Heart left ventricle (tissue), 16 donors: ENCODE data around the gene MTOR. TPM values are rescaled to one million over a fixed set of nuclear protein-coding genes. Genes with fewer than 3 reads are reported as not detected.

ENCODE experiments used
- ATAC-seq, 4 donors: fragments of 200-7000 bp; cut with Tn5 transposase; one replicate each; pipeline ENCODE4 v1.9.1; 2020 to 2022; ENCODE audit warnings: moderate library complexity in 4 of 4, mild to moderate bottlenecking in 3 of 4, moderate number of reproducible peaks in 1 of 4
- DNase-seq, 5 donors: peaks; one replicate each; pipeline ENCODE4 v3.0.0-alpha.2; 2020
- H3K27ac ChIP-seq, 12 donors: fragments of 200-600 bp; sonication (generic) in 4 of 12; one replicate each; pipeline versions ENCODE4 v1.5.0 to v1.8.0; 2016 to 2022; ENCODE audit warnings: mild to moderate bottlenecking in 2 of 12
- H3K27me3 ChIP-seq, 9 donors: fragments of 200-600 bp; sonication (generic) in 2 of 9; one replicate each; pipeline versions ENCODE4 v1.5.1 to v1.8.0; 2016 to 2022; ENCODE audit warnings: mild to moderate bottlenecking in 3 of 9
- H3K36me3 ChIP-seq, 9 donors: fragments of 200-600 bp; sonication (generic) in 2 of 9; one replicate each; pipeline versions ENCODE4 v1.5.0 to v1.8.0; 2018 to 2022; ENCODE audit warnings: mild to moderate bottlenecking in 2 of 9
- H3K4me1 ChIP-seq, 12 donors: fragments of 200-600 bp; sonication (generic) in 4 of 12; one replicate each; pipeline versions ENCODE4 v1.5.0 to v1.8.0; 2016 to 2022; ENCODE audit warnings: mild to moderate bottlenecking in 3 of 12
- H3K4me3 ChIP-seq, 12 donors: fragments of 200-600 bp; sonication (generic) in 4 of 12; one replicate each; pipeline versions ENCODE4 v1.5.0 to v1.8.0; 2017 to 2022; ENCODE audit warnings: mild to moderate bottlenecking in 9 of 12, moderate library complexity in 4 of 12
- H3K9me3 ChIP-seq, 12 donors: fragments of 200-600 bp; sonication (generic) in 4 of 12; one replicate each; pipeline versions ENCODE4 v1.5.0 to v1.8.0; 2016 to 2022; ENCODE audit warnings: mild to moderate bottlenecking in 1 of 12
- POLR2A ChIP-seq, 2 donors: fragments of 450-650 bp; IDR thresholded peaks; one replicate each; pipeline ENCODE4 v1.6.1; 2017; ENCODE audit warnings: antibody characterized with exemption in 2 of 2, mild to moderate bottlenecking in 2 of 2, moderate library complexity in 2 of 2
- WGBS, 4 donors: extraction: QIAGEN DNeasy Blood & Tissue Kit in 2 of 4; methylation state at CpG; one replicate each; pipeline versions ENCODE4 v1.1.5 to v1.1.7; 2013 to 2018; 5-methylcytosine and 5-hydroxymethylcytosine counted together
- intact Hi-C, 10 donors: fragments of 100-400 bp; cut with DNase I; formaldehyde crosslinking; loops; one replicate each; pipeline versions ENCODE4 v1.11.1 to v1.14.2; 2022
- polyA plus RNA-seq, 2 donors: library from polyadenylated mRNA; stranded (reverse); fragments of 200-250 nt; gene quantifications; one replicate each; pipeline ENCODE4 v1.2.3, GENCODE V29; 2013
- total RNA-seq, 9 donors: library from RNA; depleted of rRNA in 2 of 9; stranded (reverse); fragments of >200 nt in 2 of 9; fragmentation: NEBNext Ultra II Directional in 3 of 9; extraction: Animal tissue kit (Norgen Biotek cat#: 25700) in 3 of 9; gene quantifications; one replicate each; pipeline versions ENCODE4 v1.1.0 to v1.2.4, GENCODE V29; 2016 to 2023
- TF ChIP-seq, protein P1 (sequence below), 12 donors: fragments of 200-600 bp; sonication (generic) in 4 of 12; IDR thresholded peaks; one replicate each; pipeline versions ENCODE4 v1.5.0 to v1.8.0; 2018 to 2022; ENCODE audit warnings: antibody characterized with exemption in 12 of 12, mild to moderate bottlenecking in 5 of 12
- donor health status: ischemic (EF 13 %, LVEDD 7.1; RV severe dilation, severe dysfunction).
- donor health status: healthy with polysubstance abuse.
- donor health status: DM: no; HTN: yes; CAD: no.
- donor health status: DM: no; HTN: no; CAD: no.
- donor health status: ischemic (EF 25% LVEDD 6.9; RV normal size, moderate dysfunction).
- donor health status: ischemic (EF 25% LVEDD 5.7; RV mildly dilated, moderate dysfunction).
- donor health status: healthy.
- donor health status: DM: yes; HTN: yes; CAD: no.
- donor health status: ischemic (EF 35%, LVEDD 5.7; RV mildly dilated, moderate dysfunction).
- donor health status: nonischemic (EF 11% LVEDD 7.7; RV severe dilation, severe dysfunction).
- donor health status: DM: yes; HTN: yes; CAD: no.
- donor health status: PGD.
- donor health status: ischemic (EF 29% LVEDD 5.4; RV normal size, mild dysfunction).
- donor health status: nonischemic (EF 23%, LVEDD 6.1; RV moderate dilation, normal function).

Gene MTOR
- total and polyA plus RNA-seq, 11 donors, result 17.4 to 43.6 (median 36.7) TPM

DNA sequence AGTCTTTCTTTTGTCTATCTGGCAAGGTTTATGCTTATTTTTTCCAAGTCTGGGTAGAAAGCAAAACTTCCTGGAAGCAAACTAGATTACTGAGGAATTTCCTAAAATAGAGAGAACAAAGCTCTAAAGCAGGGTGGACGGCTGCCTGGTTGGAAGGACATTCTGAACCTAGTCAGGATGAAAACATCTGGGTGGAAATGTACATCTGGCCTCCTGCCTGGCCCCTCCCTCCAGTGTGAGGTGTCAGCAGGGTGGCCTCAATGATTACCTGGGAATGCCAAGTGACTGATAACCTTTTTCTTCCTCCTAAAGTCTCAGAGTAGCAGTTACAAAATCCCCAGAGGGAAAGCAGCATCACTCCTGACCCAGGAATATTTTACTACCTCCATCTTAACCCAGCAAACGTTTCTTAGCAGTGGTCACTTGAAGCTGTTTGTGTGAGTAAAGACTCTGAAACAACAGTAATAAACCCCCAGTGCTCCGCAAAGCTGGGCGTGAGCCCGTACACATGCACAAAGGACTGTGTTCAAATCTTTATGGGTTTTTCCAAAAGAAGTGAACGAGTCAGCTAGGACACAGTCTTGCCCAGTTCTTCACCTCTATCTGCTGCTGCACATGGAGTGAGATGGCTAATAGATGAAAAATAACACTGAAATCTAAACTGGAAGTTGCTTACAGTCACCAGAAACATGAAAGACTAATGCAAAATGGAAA lies 54.3 kb downstream of the MTOR start:
- no peak for TF ChIP-seq POLR2A (IDR thresholded peaks at IDR 0.05)
- TF ChIP-seq, protein P1, sequence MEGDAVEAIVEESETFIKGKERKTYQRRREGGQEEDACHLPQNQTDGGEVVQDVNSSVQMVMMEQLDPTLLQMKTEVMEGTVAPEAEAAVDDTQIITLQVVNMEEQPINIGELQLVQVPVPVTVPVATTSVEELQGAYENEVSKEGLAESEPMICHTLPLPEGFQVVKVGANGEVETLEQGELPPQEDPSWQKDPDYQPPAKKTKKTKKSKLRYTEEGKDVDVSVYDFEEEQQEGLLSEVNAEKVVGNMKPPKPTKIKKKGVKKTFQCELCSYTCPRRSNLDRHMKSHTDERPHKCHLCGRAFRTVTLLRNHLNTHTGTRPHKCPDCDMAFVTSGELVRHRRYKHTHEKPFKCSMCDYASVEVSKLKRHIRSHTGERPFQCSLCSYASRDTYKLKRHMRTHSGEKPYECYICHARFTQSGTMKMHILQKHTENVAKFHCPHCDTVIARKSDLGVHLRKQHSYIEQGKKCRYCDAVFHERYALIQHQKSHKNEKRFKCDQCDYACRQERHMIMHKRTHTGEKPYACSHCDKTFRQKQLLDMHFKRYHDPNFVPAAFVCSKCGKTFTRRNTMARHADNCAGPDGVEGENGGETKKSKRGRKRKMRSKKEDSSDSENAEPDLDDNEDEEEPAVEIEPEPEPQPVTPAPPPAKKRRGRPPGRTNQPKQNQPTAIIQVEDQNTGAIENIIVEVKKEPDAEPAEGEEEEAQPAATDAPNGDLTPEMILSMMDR (IDR thresholded peaks at IDR 0.05), result no peak
- WGBS, 4 donors, result 66 to 75% (median 69%) methylated on average over 6 of the region's 6 CpGs
- H3K36me3 ChIP-seq, result peaks cover 0 to 100% (median 92%) of the 10 kb centered on the region in 9 donors

DNA sequence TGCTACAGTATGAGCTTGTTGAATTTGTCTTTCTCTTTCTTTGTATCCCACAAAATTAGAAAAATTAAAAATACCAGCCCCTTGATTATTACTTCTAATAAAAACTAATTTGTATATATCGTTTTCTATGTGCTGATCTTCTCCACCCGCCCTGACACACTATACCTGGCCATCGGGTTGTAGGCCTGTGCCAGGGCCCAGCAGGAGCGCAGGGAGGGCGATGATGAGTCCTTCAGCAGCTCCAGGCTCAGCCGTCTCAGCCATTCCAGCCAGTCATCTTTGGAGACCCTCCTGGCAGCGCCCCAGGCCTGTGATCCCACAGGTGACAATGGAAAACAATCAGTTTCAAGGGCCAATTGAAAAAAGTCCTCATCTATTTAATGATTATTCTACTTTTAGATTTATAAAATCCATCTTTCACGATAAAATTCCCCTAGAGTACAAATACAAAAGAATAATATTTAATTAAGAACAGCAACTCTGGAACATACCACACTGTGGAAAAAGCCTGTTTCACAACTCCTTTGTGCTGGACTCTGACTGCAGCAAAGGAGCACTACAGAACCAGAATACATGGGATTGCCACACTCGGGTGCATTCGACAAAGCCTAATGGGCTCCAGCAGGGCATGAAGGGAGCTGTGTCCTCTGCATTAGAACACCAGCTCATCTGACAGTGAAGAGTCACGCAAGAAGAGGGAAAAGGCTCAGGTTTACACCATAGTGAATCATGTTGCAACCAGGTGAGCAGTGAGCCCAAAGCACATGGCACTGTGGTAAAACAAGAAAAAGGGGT lies 57.8 kb downstream of the MTOR start:
- DNase-seq, result no peak
- Histone ChIP-seq H3K9me3 (no peaks in the 10 kb centered on the region), H3K4me3 (no peak overlapping the region), H3K36me3 (peaks cover 0 to 100% (median 91%) of the 10 kb centered on the region in 9 donors), H3K27me3 (no peaks in the 10 kb centered on the region), H3K27ac (no peak overlapping the region), H3K4me1 (peaks cover 0 to 9% (median 2%) of the 10 kb centered on the region in 12 donors)
- ATAC-seq, result no peak
- TF ChIP-seq, protein P1 (IDR thresholded peaks at IDR 0.05), result no peak
- TF ChIP-seq POLR2A (IDR thresholded peaks at IDR 0.05), result no peak
- intact Hi-C loops, result no loop called here
- 95 to 96% (median 95%) methylated on average over 11 of the region's 11 CpGs for WGBS, 4 donors

More for the DNA sequence above, 54.3 kb downstream of the MTOR start:
- Histone ChIP-seq H3K27ac (peak overlapping the region in 1 of 12 donors; percentile 14), H3K4me3 (no peak overlapping the region), H3K27me3 (no peaks in the 10 kb centered on the region), H3K9me3 (no peaks in the 10 kb centered on the region), H3K4me1 (peaks cover 0 to 9% (median 2%) of the 10 kb centered on the region in 12 donors)
- DNase-seq, result no peak
- ATAC-seq, result peak in 3 of 4 donors; percentile 39 to 55 (median 39)
- intact Hi-C loops, result no loop called here

DNA sequence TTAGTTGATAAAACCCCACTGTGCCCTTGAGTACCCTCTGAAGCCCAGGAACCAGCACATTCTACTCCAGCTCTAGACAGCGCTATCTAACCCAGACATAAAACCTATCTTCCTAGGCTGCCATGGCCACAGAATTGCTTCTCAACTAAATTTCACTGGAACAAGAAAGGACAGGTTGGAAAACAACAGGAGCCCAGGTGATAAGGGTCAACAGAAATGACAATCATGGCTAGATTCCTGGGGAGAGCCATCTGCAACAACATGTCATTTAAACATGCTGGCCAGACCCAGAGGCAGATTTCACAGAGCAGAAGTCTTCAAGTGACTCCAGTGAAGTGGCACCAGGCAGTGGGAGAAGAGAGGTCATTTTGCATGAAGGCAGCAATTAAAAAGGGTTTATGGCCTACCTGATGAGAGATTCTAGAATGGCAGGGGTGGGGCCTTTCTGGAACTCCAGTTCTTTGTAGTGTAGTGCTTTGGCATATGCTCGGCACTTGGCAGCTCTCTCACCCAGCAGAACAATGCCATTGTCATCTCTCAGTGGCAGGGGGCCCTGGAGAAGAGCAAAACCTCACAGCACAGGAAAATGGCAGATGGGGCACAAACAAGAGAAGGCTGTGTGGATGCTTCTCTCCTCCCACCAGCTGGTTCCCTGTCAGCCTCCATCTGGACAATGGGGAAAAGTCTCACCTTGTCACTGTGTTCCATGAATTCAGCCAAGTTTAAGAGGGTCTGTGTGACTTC lies 63.3 kb downstream of the MTOR start:
- TF ChIP-seq, protein P1 (IDR thresholded peaks at IDR 0.05), result no peak
- no peak for TF ChIP-seq POLR2A (IDR thresholded peaks at IDR 0.05)
- H3K36me3 ChIP-seq, result peaks cover 0 to 100% (median 93%) of the 10 kb centered on the region in 9 donors
- no peaks in the 10 kb centered on the region for H3K4me1 ChIP-seq
- H3K9me3 ChIP-seq, result no peaks in the 10 kb centered on the region
- ATAC-seq (no peak), DNase-seq (no peak)
- WGBS, 4 donors, result 81 to 88% (median 86%) methylated on average over 2 of the region's 2 CpGs
- H3K27me3 ChIP-seq, result no peaks in the 10 kb centered on the region
- intact Hi-C loops, result no loop called here
- no peak overlapping the region for H3K27ac ChIP-seq
- no peak overlapping the region for H3K4me3 ChIP-seq
